AG20443 (cell line): ENCODE data around the gene SELENOV.

Source experiments
- DNase-seq: peaks from one replicate; pipeline ENCODE4 v3.0.0; 2012; ENCODE audit warnings: low spot score, mixed read lengths

SELENOV gene

GRCh38 chr19:39520541-39521484 lies 5.9 kb downstream of the SELENOV start:
- DNase-seq: no peak

GRCh38 chr19:39524495-39524894 lies 9.6 kb downstream of the SELENOV start:
- no peak for DNase-seq

GRCh38 chr19:39525205-39525604 lies 10.3 kb downstream of the SELENOV start:
- DNase-seq: no peak

- no peak for DNase-seq
Observed at GRCh38 chr19:39531834-39532232, 16.9 kb downstream of the SELENOV start.

GRCh38 chr19:39532233-39533002 lies 17.5 kb downstream of the SELENOV start, which contains the start of gene EID2B:
TSS of gene EID2B (minus strand) at chr19:39532852. CDS start at chr19:39532802, 50 bp downstream.
- DNase-seq: peak; percentile 99

GRCh38 chr19:39533003-39533512 lies 18.1 kb downstream of the SELENOV start:
- no peak for DNase-seq

GRCh38 chr19:39533791-39534190 lies 18.9 kb downstream of the SELENOV start:
- no peak for DNase-seq

- no peak for DNase-seq
Observed at GRCh38 chr19:39539165-39539517, 24.2 kb downstream of the SELENOV start.

- DNase-seq: peak; percentile 99
Observed at GRCh38 chr19:39539518-39540332, 24.8 kb downstream of the SELENOV start, which contains the start of gene EID2. TSS of gene EID2 (minus strand) at chr19:39540161. CDS start at chr19:39540079, 82 bp downstream.

- DNase-seq: no peak
Observed at GRCh38 chr19:39540333-39540673, 25.4 kb downstream of the SELENOV start.

- no peak for DNase-seq
Observed at GRCh38 chr19:39542206-39542605, 27.3 kb downstream of the SELENOV start.

- DNase-seq: no peak
Observed at GRCh38 chr19:39543477-39543857, 28.5 kb downstream of the SELENOV start.

GRCh38 chr19:39544226-39544903 lies 29.4 kb downstream of the SELENOV start:
- DNase-seq: no peak

- no peak for DNase-seq
Observed at GRCh38 chr19:39544911-39545310, 30.0 kb downstream of the SELENOV start.

- no peak for DNase-seq
Observed at GRCh38 chr19:39546599-39546998, 31.7 kb downstream of the SELENOV start.

GRCh38 chr19:39550197-39550596 lies 35.3 kb downstream of the SELENOV start:
- no peak for DNase-seq

- no peak for DNase-seq
Observed at GRCh38 chr19:39553082-39553652, 38.2 kb downstream of the SELENOV start.

- no peak for DNase-seq
Observed at GRCh38 chr19:39554701-39555311, 39.9 kb downstream of the SELENOV start.

- DNase-seq: no peak
Observed at GRCh38 chr19:39555883-39556282, 40.9 kb downstream of the SELENOV start.

GRCh38 chr19:39557811-39558623 lies 43.1 kb downstream of the SELENOV start:
- DNase-seq: no peak
